ENCODE measurements around the gene ASIC1. TPM values are rescaled to one million over a fixed set of nuclear protein-coding genes. Genes with fewer than 3 reads are reported as not detected.

ASIC1 gene
- total and polyA plus RNA-seq, 2 of the 13 experiments (the other 11 are each of a cell fraction or from before 2014, with no cell fraction given), result 0.44 to 1.5 TPM

- no peak for TF ChIP-seq KDM4B (CRISPR knock-in tag; IDR thresholded peaks at IDR 0.05)
- TF ChIP-seq SNAI1 (CRISPR knock-in tag; IDR thresholded peaks at IDR 0.05; ENCODE audit: borderline replicate concordance), result no peak
- TF ChIP-seq ZNF704 (CRISPR knock-in tag; IDR thresholded peaks at IDR 0.05; ENCODE audit: borderline replicate concordance), result no peak
- TF ChIP-seq CREBL2 (CRISPR knock-in tag; IDR thresholded peaks at IDR 0.05; ENCODE audit: borderline replicate concordance), result no peak
- TF ChIP-seq AFF4 (CRISPR knock-in tag; IDR thresholded peaks at IDR 0.05), result no peak
- no peak for TF ChIP-seq ARHGAP35 (CRISPR knock-in tag; IDR thresholded peaks at IDR 0.05; ENCODE audit: borderline replicate concordance)
- TF ChIP-seq ZNF563 (CRISPR knock-in tag; IDR thresholded peaks at IDR 0.05), result 0 out of 2 replicates have a peak, but pooled peaks have one; percentile 5
- peak; percentile 27; the same call in 1 of the 2 replicates for TF ChIP-seq THAP11 (CRISPR knock-in tag; IDR thresholded peaks at IDR 0.05)
- no peak for TF ChIP-seq ZBTB26 (CRISPR knock-in tag; IDR thresholded peaks at IDR 0.05; ENCODE audit: borderline replicate concordance)
- no peak for TF ChIP-seq EED (CRISPR knock-in tag; IDR thresholded peaks at IDR 0.05)
- no peak for TF ChIP-seq FOXP4 (CRISPR knock-in tag; IDR thresholded peaks at IDR 0.05)
- TF ChIP-seq ZC3H13 (CRISPR knock-in tag; IDR thresholded peaks at IDR 0.05), result no peak
- TF ChIP-seq ZNF124 (CRISPR knock-in tag; IDR thresholded peaks at IDR 0.05), result no peak
- TF ChIP-seq KLF16 (CRISPR knock-in tag; IDR thresholded peaks at IDR 0.05), result peak; percentile 23 to 87; a peak in 2 of 4 replicates
- no peak for TF ChIP-seq SMYD3 (CRISPR knock-in tag; IDR thresholded peaks at IDR 0.05)
- TF ChIP-seq POLR2G (IDR thresholded peaks at IDR 0.05; ENCODE audit: low read depth, low read length), result peak; percentile 85
- TF ChIP-seq ZFP1 (CRISPR knock-in tag; IDR thresholded peaks at IDR 0.05), result 0 out of 2 replicates have a peak, but pooled peaks have one; percentile 26
- peak; percentile 98 for TF ChIP-seq MXD4 (CRISPR knock-in tag; IDR thresholded peaks at IDR 0.05)
- TF ChIP-seq ZNF841 (CRISPR knock-in tag; IDR thresholded peaks at IDR 0.05; ENCODE audit: borderline replicate concordance), result no peak
- peak; percentile 78; the same call in 1 of the 2 replicates for TF ChIP-seq MYC (CRISPR knock-in tag; IDR thresholded peaks at IDR 0.05; ENCODE audit: borderline replicate concordance)
- TF ChIP-seq ZNF292 (CRISPR knock-in tag; IDR thresholded peaks at IDR 0.05; ENCODE audit: borderline replicate concordance, low read depth), result peak; percentile 43; the same call in 1 of the 2 replicates
- TF ChIP-seq STAG1 (CRISPR knock-in tag; IDR thresholded peaks at IDR 0.05), result 0 out of 2 replicates have a peak, but pooled peaks have one; percentile 3
Observed at GRCh38 chr12:50103767-50104321, 46.4 kb downstream of the ASIC1 start, which contains the start of gene GPD1 (continued).

Data from HepG2 (cell line).